GM12878 (cell line): ENCODE data around the gene NOTCH4.

Experiments
- CHD2 ChIP-seq: IDR thresholded peaks from 2 replicates; pipeline ENCODE4 v1.6.1; 2011; ENCODE audit warnings: low read depth, low read length, improper control_type of control experiment, borderline replicate concordance
- DPF2 ChIP-seq: fragments of 450-650 bp; IDR thresholded peaks from 2 replicates; pipeline ENCODE4 v1.6.1; 2017; ENCODE audit warnings: mild to moderate bottlenecking
- ESRRA ChIP-seq: IDR thresholded peaks from 2 replicates; pipeline ENCODE4 v1.6.1; 2012; ENCODE audit warnings: mild to moderate bottlenecking, low read length, improper control_type of control experiment
- EZH2 ChIP-seq: IDR thresholded peaks from 2 replicates; pipeline ENCODE4 v1.6.1; 2012; ENCODE audit warnings: low read depth, mild to moderate bottlenecking, control low read depth, inconsistent platforms, low read length, borderline replicate concordance; ENCODE audit not compliant: control insufficient read depth
- NFIC ChIP-seq: IDR thresholded peaks from 2 replicates; pipeline ENCODE4 v1.6.1; 2012; ENCODE audit warnings: low read depth, mild to moderate bottlenecking, inconsistent platforms, low read length, moderate library complexity
- NFYB ChIP-seq: IDR thresholded peaks from 2 replicates; pipeline ENCODE4 v1.6.1; 2011; ENCODE audit warnings: low read depth, mild to moderate bottlenecking, low read length, improper control_type of control experiment, moderate library complexity; ENCODE audit not compliant: insufficient read depth
- POLR2A ChIP-seq: IDR thresholded peaks from 2 replicates; pipeline ENCODE4 v1.6.1; 2011; ENCODE audit warnings: low read depth, mild to moderate bottlenecking, low read length
- RFX5 ChIP-seq: IDR thresholded peaks from 2 replicates; pipeline ENCODE4 v1.6.1; 2011; ENCODE audit warnings: low read depth, low read length, improper control_type of control experiment
- TCF7 ChIP-seq: IDR thresholded peaks from 2 replicates; pipeline ENCODE4 v1.6.1; 2014; ENCODE audit warnings: antibody characterized with exemption, borderline replicate concordance
- ZNF24 ChIP-seq: fragments of 450-650 bp; IDR thresholded peaks from 2 replicates; pipeline ENCODE4 v1.6.1; 2017; ENCODE audit warnings: antibody characterized with exemption, mild to moderate bottlenecking
- TF ChIP-seq, protein P1 (sequence below): IDR thresholded peaks from 2 replicates; pipeline ENCODE4 v1.6.1; 2012; ENCODE audit warnings: mild to moderate bottlenecking, low read depth, low read length
- TF ChIP-seq, protein P2 (sequence below): IDR thresholded peaks from 2 replicates; pipeline ENCODE4 v1.6.1; 2012; ENCODE audit warnings: low read depth, low read length, improper control_type of control experiment
- TF ChIP-seq, protein P3 (sequence below): fragments of 150-350 bp; IDR thresholded peaks from 2 replicates; pipeline ENCODE4 v1.6.1; 2016; ENCODE audit warnings: low read depth, low read length

DNA sequence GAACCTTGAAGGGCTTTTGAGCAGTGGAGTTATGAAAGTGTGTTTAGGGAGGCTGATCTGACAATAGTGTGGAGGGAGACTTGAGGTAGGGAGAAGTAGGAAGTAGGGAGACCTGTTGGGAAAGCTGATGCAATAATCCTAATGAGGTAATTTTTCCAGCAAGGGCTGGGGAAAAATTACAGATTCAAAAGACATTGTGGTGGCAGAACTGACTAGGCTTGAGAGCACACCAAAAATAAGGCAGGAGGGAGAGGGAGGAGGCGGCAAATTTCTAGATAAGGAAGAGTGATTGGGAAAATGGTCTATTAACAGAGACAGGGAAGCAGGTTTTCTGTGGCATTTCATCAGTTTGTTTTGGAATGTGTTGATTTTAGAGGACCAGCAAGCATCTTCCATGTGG lies 77.6 kb downstream of the NOTCH4 start:
- no peak for TF ChIP-seq ZNF24
- TF ChIP-seq NFIC: no peak
- TF ChIP-seq, protein P1, sequence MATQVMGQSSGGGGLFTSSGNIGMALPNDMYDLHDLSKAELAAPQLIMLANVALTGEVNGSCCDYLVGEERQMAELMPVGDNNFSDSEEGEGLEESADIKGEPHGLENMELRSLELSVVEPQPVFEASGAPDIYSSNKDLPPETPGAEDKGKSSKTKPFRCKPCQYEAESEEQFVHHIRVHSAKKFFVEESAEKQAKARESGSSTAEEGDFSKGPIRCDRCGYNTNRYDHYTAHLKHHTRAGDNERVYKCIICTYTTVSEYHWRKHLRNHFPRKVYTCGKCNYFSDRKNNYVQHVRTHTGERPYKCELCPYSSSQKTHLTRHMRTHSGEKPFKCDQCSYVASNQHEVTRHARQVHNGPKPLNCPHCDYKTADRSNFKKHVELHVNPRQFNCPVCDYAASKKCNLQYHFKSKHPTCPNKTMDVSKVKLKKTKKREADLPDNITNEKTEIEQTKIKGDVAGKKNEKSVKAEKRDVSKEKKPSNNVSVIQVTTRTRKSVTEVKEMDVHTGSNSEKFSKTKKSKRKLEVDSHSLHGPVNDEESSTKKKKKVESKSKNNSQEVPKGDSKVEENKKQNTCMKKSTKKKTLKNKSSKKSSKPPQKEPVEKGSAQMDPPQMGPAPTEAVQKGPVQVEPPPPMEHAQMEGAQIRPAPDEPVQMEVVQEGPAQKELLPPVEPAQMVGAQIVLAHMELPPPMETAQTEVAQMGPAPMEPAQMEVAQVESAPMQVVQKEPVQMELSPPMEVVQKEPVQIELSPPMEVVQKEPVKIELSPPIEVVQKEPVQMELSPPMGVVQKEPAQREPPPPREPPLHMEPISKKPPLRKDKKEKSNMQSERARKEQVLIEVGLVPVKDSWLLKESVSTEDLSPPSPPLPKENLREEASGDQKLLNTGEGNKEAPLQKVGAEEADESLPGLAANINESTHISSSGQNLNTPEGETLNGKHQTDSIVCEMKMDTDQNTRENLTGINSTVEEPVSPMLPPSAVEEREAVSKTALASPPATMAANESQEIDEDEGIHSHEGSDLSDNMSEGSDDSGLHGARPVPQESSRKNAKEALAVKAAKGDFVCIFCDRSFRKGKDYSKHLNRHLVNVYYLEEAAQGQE: no peak
- TF ChIP-seq DPF2: no peak
- no peak for TF ChIP-seq CHD2
- no peak for TF ChIP-seq POLR2A
- TF ChIP-seq RFX5: no peak
- no peak for TF ChIP-seq EZH2
- no peak for TF ChIP-seq TCF7
- TF ChIP-seq, protein P2, sequence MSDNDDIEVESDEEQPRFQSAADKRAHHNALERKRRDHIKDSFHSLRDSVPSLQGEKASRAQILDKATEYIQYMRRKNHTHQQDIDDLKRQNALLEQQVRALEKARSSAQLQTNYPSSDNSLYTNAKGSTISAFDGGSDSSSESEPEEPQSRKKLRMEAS: no peak
- TF ChIP-seq, protein P3, sequence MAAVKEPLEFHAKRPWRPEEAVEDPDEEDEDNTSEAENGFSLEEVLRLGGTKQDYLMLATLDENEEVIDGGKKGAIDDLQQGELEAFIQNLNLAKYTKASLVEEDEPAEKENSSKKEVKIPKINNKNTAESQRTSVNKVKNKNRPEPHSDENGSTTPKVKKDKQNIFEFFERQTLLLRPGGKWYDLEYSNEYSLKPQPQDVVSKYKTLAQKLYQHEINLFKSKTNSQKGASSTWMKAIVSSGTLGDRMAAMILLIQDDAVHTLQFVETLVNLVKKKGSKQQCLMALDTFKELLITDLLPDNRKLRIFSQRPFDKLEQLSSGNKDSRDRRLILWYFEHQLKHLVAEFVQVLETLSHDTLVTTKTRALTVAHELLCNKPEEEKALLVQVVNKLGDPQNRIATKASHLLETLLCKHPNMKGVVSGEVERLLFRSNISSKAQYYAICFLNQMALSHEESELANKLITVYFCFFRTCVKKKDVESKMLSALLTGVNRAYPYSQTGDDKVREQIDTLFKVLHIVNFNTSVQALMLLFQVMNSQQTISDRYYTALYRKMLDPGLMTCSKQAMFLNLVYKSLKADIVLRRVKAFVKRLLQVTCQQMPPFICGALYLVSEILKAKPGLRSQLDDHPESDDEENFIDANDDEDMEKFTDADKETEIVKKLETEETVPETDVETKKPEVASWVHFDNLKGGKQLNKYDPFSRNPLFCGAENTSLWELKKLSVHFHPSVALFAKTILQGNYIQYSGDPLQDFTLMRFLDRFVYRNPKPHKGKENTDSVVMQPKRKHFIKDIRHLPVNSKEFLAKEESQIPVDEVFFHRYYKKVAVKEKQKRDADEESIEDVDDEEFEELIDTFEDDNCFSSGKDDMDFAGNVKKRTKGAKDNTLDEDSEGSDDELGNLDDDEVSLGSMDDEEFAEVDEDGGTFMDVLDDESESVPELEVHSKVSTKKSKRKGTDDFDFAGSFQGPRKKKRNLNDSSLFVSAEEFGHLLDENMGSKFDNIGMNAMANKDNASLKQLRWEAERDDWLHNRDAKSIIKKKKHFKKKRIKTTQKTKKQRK: no peak
- no peak for TF ChIP-seq ESRRA
- TF ChIP-seq NFYB: no peak
